ENCODE results near the gene GRIN2D. TPM values are rescaled to one million over a fixed set of nuclear protein-coding genes. Genes with fewer than 3 reads are reported as not detected.

The GRIN2D gene
- total RNA-seq, 2 donors from 2014 or later = 0.39 to 0.46 TPM

DNA sequence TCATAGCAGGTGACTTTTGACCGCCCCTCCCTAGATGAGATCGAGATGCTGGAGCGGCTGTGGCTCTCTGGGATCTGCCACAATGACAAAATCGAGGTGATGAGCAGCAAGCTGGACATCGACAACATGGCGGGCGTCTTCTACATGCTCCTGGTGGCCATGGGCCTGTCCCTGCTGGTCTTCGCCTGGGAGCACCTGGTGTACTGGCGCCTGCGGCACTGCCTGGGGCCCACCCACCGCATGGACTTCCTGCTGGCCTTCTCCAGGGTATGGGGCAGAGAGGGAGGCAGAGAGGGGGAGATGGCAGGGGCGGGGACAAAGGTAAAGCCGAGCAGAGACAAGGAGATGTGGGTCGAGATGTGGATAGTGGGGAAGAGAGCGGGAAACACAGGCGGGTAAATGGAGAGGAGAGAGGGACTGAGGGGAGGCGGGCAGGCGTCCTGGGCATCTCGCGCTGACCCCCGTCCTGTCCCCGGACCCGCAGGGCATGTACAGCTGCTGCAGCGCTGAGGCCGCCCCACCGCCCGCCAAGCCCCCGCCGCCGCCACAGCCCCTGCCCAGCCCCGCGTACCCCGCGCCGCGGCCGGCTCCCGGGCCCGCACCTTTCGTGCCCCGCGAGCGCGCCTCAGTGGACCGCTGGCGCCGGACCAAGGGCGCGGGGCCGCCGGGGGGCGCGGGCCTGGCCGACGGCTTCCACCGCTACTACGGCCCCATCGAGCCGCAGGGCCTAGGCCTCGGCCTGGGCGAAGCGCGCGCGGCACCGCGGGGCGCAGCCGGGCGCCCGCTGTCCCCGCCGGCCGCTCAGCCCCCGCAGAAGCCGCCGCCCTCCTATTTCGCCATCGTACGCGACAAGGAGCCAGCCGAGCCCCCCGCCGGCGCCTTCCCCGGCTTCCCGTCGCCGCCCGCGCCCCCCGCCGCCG is 48.9 kb downstream of the GRIN2D start:
- peaks cover 32% of the 10 kb centered on the region for H3K4me1 Mint-ChIP-seq (ENCODE audit: low read depth)
- peaks cover 27% of the 10 kb centered on the region for H3K27me3 Mint-ChIP-seq (ENCODE audit: low read depth)
- ATAC-seq (replicated peaks in 1 of 2) (no peak), DNase-seq (no peak)
- H3K4me3 Mint-ChIP-seq = peak overlapping the region; percentile 44 to 72
- no peaks in the 10 kb centered on the region for H3K9me3 Mint-ChIP-seq
- peaks cover 2 to 8% of the 10 kb centered on the region in 2 donors for H3K36me3 Mint-ChIP-seq (ENCODE audit: insufficient read depth in 2 of 2)
- no peak overlapping the region for H3K27ac Mint-ChIP-seq

DNA sequence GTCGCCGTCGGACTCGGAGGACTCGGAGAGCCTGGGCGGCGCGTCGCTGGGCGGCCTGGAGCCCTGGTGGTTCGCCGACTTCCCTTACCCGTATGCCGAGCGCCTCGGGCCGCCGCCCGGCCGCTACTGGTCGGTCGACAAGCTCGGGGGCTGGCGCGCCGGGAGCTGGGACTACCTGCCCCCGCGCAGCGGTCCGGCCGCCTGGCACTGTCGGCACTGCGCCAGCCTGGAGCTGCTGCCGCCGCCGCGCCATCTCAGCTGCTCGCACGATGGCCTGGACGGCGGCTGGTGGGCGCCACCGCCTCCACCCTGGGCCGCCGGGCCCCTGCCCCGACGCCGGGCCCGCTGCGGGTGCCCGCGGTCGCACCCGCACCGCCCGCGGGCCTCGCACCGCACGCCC is 49.8 kb downstream of the GRIN2D start:
- DNase-seq (peak; percentile 23 to 29), ATAC-seq (replicated peaks in 1 of 2) (no peak)
- Mint-ChIP-seq H3K27me3 (ENCODE audit: low read depth) (peaks cover 27% of the 10 kb centered on the region), H3K4me3 (no peak overlapping the region), H3K27ac (no peak overlapping the region), H3K4me1 (ENCODE audit: low read depth) (peaks cover 41% of the 10 kb centered on the region), H3K9me3 (no peaks in the 10 kb centered on the region), H3K36me3 (ENCODE audit: insufficient read depth in 2 of 2) (peaks cover 8 to 11% of the 10 kb centered on the region in 2 donors)

Other genes with a start within 250 kb of the GRIN2D start
- 100 to 1,000 TPM; 156 to 212 TPM for gene LIG1, start 223.3 kb upstream of the GRIN2D start, total RNA-seq
- 10 to 100 TPM; 10.6 to 13.1 TPM for gene ZSWIM9, start 223.0 kb upstream of the GRIN2D start, total RNA-seq
- 100 to 1,000 TPM; 166 to 201 TPM for gene CARD8, start 137.8 kb upstream of the GRIN2D start, total RNA-seq
- under 1 TPM in 1 of 2 donors, not detected in 1; 0.14 TPM for gene ZNF114, start 123.6 kb upstream of the GRIN2D start, total RNA-seq
- 100 to 1,000 TPM; 150 to 174 TPM for gene EMP3, start 68.1 kb upstream of the GRIN2D start, total RNA-seq
- 10 to 100 TPM; 20.9 to 26.2 TPM for gene TMEM143, start 29.7 kb upstream of the GRIN2D start, total RNA-seq
- under 1 TPM; 0.25 to 0.34 TPM for gene SYNGR4, start 29.3 kb upstream of the GRIN2D start, total RNA-seq
- 100 to 1,000 TPM; 101 to 103 TPM for gene KDELR1, start 2.1 kb upstream of the GRIN2D start, total RNA-seq
- 10 to 100 TPM; 27.0 to 38.2 TPM for gene GRWD1, start 52.3 kb downstream of the GRIN2D start, total RNA-seq
- 1 to 10 TPM; 3.2 to 5.0 TPM for gene KCNJ14, start 61.9 kb downstream of the GRIN2D start, total RNA-seq
- 10 to 100 TPM; 59.4 to 68.3 TPM for gene CYTH2, start 75.7 kb downstream of the GRIN2D start, total RNA-seq
- gene LMTK3, start 118.2 kb downstream of the GRIN2D start, total RNA-seq = 1 to 10 TPM; 6.0 to 6.6 TPM
- gene SULT2B1, start 158.5 kb downstream of the GRIN2D start, total RNA-seq = not detected
- gene SPACA4, start 213.1 kb downstream of the GRIN2D start, total RNA-seq = not detected
- 1 to 10 TPM; 7.5 to 8.5 TPM for gene FAM83E, start 221.4 kb downstream of the GRIN2D start, total RNA-seq
- 1,000 to 10,000 TPM; 1,953 to 2,080 TPM for gene RPL18, start 225.5 kb downstream of the GRIN2D start, total RNA-seq
- gene SPHK2, start 225.8 kb downstream of the GRIN2D start, total RNA-seq = 10 to 100 TPM; 26.9 to 27.2 TPM
- 10 to 100 TPM in 1 of 2 donors, 1 to 10 TPM in 1; 8.2 to 13.4 TPM for gene DBP, start 243.7 kb downstream of the GRIN2D start, total RNA-seq